Measurements from ENCODE around the gene TMPRSS11D.

Gene TMPRSS11D

DNA sequence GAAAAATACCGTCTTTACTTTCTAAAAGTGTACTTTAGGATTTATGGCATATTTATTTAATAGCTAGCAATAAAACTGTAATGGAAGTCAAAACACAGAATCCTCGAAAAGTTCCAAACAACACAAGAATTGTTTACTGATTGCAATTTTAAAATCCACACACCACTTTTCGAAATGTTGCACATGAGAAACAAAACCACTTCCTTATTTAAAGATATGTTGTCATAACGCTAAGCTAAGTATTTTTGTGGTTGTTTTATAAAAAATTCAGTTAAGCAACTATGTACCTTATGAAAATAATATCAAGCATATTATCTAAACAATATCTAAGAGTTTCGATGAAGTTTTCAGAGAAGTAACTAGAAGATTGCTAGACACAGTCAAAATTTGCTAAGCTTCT lies 344 bp downstream of the TMPRSS11D start:
- no peak overlapping the region for H3K4me3 ChIP-seq (ENCODE audit: low read length)
- no peak overlapping the region for H3K27ac ChIP-seq (ENCODE audit: low read depth, low read length)
- H3K9ac ChIP-seq (ENCODE audit: low read length) = no peak overlapping the region
- no peaks in the 10 kb centered on the region for H3K4me1 ChIP-seq (ENCODE audit: control insufficient read depth, insufficient read depth, low read length)
- no peaks in the 10 kb centered on the region for H3K36me3 ChIP-seq (ENCODE audit: control insufficient read depth, insufficient read depth, low read length)
- no peaks in the 10 kb centered on the region for H3K27me3 ChIP-seq (ENCODE audit: control insufficient read depth, insufficient read depth, low read length)

DNA sequence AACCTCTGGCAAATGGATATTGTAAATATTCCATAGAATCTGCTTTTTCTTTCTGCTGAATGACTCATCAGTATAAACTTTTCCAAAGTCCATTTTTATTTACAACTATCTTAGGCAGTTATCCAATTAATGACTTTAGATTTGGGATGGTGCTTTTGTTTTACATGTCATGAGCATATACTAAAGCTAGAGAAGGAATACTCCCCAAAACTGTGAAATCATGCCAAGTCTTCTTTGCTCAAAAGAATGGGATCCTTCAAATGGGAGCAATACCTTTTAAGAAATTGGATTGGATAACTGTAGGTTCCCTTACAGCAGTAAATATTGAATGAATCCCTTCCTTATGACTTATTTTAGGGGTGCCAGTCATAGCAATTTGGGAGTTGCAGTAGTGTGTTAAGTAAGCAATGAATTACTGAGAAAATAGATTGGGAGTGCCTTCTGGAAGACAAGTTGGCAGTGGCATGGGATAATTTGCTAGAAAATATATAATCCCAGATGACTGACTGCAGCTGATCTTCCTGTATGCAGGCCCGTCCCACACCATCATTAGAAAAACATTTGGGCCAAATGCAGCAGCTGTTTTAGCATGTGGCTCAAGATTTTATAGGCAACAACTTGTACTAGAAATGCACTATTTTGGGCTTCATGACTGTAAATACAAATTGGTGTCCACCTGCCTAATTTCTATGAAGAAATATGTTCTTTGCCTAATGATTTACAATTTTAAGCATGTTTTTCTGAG lies 2.8 kb downstream of the TMPRSS11D start:
- Histone ChIP-seq H3K36me3 (ENCODE audit: control insufficient read depth, insufficient read depth, low read length) (no peaks in the 10 kb centered on the region), H3K4me1 (ENCODE audit: control insufficient read depth, insufficient read depth, low read length) (no peaks in the 10 kb centered on the region), H3K4me3 (ENCODE audit: low read length) (no peak overlapping the region), H3K27me3 (ENCODE audit: control insufficient read depth, insufficient read depth, low read length) (no peaks in the 10 kb centered on the region), H3K9ac (ENCODE audit: low read length) (no peak overlapping the region), H3K27ac (ENCODE audit: low read depth, low read length) (no peak overlapping the region)

DNA sequence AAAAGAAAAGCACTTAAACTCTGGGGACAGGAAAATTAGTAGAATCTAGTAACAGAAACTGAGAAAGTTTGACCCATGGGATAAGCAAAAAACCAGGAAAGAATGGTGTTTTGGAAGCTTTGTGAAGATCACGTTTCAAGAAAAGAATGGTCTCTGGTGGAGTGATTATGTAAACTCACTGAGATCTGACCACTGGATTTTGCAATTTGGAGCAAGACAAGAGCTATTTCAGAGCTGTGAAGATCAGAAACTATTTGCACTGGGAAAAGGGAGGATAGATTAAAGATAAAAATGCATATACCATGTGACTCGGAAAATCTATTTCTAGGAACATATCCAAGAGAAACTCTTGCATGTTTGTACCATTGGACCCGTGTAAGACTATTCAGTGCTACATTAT lies 4.3 kb downstream of the TMPRSS11D start:
- H3K4me1 ChIP-seq (ENCODE audit: control insufficient read depth, insufficient read depth, low read length) = no peaks in the 10 kb centered on the region
- H3K9ac ChIP-seq (ENCODE audit: low read length) = no peak overlapping the region
- no peaks in the 10 kb centered on the region for H3K36me3 ChIP-seq (ENCODE audit: control insufficient read depth, insufficient read depth, low read length)
- H3K4me3 ChIP-seq (ENCODE audit: low read length) = no peak overlapping the region
- no peaks in the 10 kb centered on the region for H3K27me3 ChIP-seq (ENCODE audit: control insufficient read depth, insufficient read depth, low read length)
- no peak overlapping the region for H3K27ac ChIP-seq (ENCODE audit: low read depth, low read length)

DNA sequence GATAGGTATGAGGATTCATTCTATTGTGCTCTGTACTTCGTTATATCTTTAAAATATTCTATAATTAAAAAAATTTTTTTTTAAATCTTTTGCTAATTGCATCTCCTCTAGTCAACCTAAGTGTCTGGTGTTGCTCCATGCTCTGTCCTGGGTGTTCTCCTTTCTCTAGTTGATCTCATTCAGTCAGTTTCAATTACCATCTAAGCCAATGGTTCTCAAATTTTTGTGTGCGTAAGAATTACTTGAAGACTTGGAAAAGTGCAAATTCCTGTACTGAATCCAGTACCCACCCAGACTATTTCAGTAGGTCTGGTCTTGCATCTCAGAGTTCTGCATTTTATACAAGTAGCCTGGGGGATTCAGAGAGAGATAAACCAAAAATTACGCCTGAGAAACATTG lies 6.7 kb downstream of the TMPRSS11D start:
- no peak overlapping the region for H3K9ac ChIP-seq (ENCODE audit: low read length)
- no peak overlapping the region for H3K27ac ChIP-seq (ENCODE audit: low read depth, low read length)
- H3K36me3 ChIP-seq (ENCODE audit: control insufficient read depth, insufficient read depth, low read length) = no peaks in the 10 kb centered on the region
- H3K27me3 ChIP-seq (ENCODE audit: control insufficient read depth, insufficient read depth, low read length) = no peaks in the 10 kb centered on the region
- no peaks in the 10 kb centered on the region for H3K4me1 ChIP-seq (ENCODE audit: control insufficient read depth, insufficient read depth, low read length)
- H3K4me3 ChIP-seq (ENCODE audit: low read length) = no peak overlapping the region

GRCh38 chr4:67874986-67875385 lies 8.8 kb downstream of the TMPRSS11D start:
- H3K4me3 ChIP-seq (ENCODE audit: low read length) = no peak overlapping the region
- no peaks in the 10 kb centered on the region for H3K27me3 ChIP-seq (ENCODE audit: control insufficient read depth, insufficient read depth, low read length)
- H3K27ac ChIP-seq (ENCODE audit: low read depth, low read length) = no peak overlapping the region
- H3K4me1 ChIP-seq (ENCODE audit: control insufficient read depth, insufficient read depth, low read length) = no peaks in the 10 kb centered on the region
- no peak overlapping the region for H3K9ac ChIP-seq (ENCODE audit: low read length)
- no peaks in the 10 kb centered on the region for H3K36me3 ChIP-seq (ENCODE audit: control insufficient read depth, insufficient read depth, low read length)

DNA sequence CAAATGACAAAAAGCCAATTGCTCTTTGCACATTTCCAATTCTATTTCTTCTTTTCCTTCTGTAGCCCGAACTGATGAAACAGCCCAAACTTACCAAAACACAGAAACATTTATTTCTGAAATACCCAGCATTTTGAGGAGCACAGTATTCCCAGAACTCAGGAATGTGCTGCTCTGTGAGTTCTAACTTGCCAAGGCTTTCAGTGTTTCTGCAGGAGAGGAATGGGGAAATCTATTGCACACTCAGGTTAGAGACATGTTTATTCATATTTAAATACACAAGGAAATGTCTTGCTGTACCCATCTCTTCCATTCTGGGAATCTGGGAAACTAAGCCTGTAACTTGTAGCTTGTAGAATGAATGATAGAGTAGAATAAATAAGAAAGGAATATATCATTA lies 10.7 kb downstream of the TMPRSS11D start:
- H3K9ac ChIP-seq (ENCODE audit: low read length) = no peak overlapping the region
- no peaks in the 10 kb centered on the region for H3K36me3 ChIP-seq (ENCODE audit: control insufficient read depth, insufficient read depth, low read length)
- no peak overlapping the region for H3K27ac ChIP-seq (ENCODE audit: low read depth, low read length)
- no peaks in the 10 kb centered on the region for H3K27me3 ChIP-seq (ENCODE audit: control insufficient read depth, insufficient read depth, low read length)
- H3K4me1 ChIP-seq (ENCODE audit: control insufficient read depth, insufficient read depth, low read length) = no peaks in the 10 kb centered on the region
- H3K4me3 ChIP-seq (ENCODE audit: low read length) = no peak overlapping the region

DNA sequence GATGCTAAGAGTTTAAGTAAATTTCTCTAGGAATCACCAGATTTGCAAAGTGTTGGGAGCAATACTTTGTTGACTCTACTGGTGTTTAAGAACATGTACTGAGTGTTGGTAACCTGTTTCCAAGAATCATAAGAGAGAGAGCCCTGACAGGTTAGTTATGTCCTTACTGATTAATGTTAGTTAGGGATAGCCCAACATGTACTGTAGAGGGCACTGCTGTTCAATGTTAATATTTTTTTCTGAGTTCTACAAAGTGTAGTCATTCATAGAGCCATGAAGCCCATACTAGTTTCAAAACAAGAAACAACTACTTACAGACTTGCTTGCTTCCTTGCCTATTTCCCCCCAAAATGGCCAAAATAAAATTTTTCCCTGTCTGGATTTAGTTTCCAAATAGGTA lies 11.9 kb downstream of the TMPRSS11D start:
- H3K36me3 ChIP-seq (ENCODE audit: control insufficient read depth, insufficient read depth, low read length) = no peaks in the 10 kb centered on the region
- H3K27ac ChIP-seq (ENCODE audit: low read depth, low read length) = no peak overlapping the region
- no peak overlapping the region for H3K9ac ChIP-seq (ENCODE audit: low read length)
- H3K4me3 ChIP-seq (ENCODE audit: low read length) = no peak overlapping the region
- no peaks in the 10 kb centered on the region for H3K4me1 ChIP-seq (ENCODE audit: control insufficient read depth, insufficient read depth, low read length)
- H3K27me3 ChIP-seq (ENCODE audit: control insufficient read depth, insufficient read depth, low read length) = no peaks in the 10 kb centered on the region

DNA sequence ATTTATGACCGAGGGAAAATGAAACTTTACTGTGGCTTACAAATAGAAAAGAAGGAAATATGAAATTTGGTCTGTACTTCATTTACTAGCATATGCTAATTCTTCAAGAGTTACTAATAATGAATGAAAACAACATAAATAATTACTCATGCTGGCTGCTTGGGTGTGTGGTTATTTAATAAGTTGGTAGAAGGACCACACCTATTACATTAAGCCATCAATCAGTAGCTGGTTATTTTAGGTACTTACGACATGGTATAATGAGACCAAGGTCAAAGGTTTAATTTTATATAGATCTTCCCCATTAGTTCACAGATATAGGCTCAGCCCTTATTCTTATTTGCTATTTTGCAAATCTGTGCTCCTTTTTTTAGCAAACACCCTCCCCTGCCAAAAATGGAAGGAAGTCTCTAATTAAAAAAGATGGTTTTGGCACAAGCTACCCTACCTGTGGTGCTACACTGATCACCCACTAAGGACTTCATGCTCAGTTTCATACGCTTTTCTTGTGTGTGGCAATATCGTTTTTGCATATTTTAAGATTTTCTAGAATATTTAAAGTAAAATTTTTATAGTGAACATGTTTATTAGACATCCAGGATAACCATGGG lies 14.1 kb downstream of the TMPRSS11D start:
- no peak overlapping the region for H3K27ac ChIP-seq (ENCODE audit: low read depth, low read length)
- no peaks in the 10 kb centered on the region for H3K27me3 ChIP-seq (ENCODE audit: control insufficient read depth, insufficient read depth, low read length)
- H3K4me1 ChIP-seq (ENCODE audit: control insufficient read depth, insufficient read depth, low read length) = no peaks in the 10 kb centered on the region
- H3K36me3 ChIP-seq (ENCODE audit: control insufficient read depth, insufficient read depth, low read length) = no peaks in the 10 kb centered on the region
- H3K4me3 ChIP-seq (ENCODE audit: low read length) = no peak overlapping the region
- H3K9ac ChIP-seq (ENCODE audit: low read length) = no peak overlapping the region

- H3K4me1 ChIP-seq (ENCODE audit: control insufficient read depth, insufficient read depth, low read length) = no peaks in the 10 kb centered on the region
- H3K9ac ChIP-seq (ENCODE audit: low read length) = no peak overlapping the region
- no peak overlapping the region for H3K27ac ChIP-seq (ENCODE audit: low read depth, low read length)
- no peaks in the 10 kb centered on the region for H3K27me3 ChIP-seq (ENCODE audit: control insufficient read depth, insufficient read depth, low read length)
- no peaks in the 10 kb centered on the region for H3K36me3 ChIP-seq (ENCODE audit: control insufficient read depth, insufficient read depth, low read length)
- no peak overlapping the region for H3K4me3 ChIP-seq (ENCODE audit: low read length)
Measured at GRCh38 chr4:67861513-67861912, 22.3 kb downstream of the TMPRSS11D start.

GRCh38 chr4:67853336-67853735 lies 30.5 kb downstream of the TMPRSS11D start:
- Histone ChIP-seq H3K27me3 (ENCODE audit: control insufficient read depth, insufficient read depth, low read length) (no peaks in the 10 kb centered on the region), H3K9ac (ENCODE audit: low read length) (no peak overlapping the region), H3K27ac (ENCODE audit: low read depth, low read length) (no peak overlapping the region), H3K36me3 (ENCODE audit: control insufficient read depth, insufficient read depth, low read length) (no peaks in the 10 kb centered on the region), H3K4me3 (ENCODE audit: low read length) (no peak overlapping the region), H3K4me1 (ENCODE audit: control insufficient read depth, insufficient read depth, low read length) (no peaks in the 10 kb centered on the region)

DNA sequence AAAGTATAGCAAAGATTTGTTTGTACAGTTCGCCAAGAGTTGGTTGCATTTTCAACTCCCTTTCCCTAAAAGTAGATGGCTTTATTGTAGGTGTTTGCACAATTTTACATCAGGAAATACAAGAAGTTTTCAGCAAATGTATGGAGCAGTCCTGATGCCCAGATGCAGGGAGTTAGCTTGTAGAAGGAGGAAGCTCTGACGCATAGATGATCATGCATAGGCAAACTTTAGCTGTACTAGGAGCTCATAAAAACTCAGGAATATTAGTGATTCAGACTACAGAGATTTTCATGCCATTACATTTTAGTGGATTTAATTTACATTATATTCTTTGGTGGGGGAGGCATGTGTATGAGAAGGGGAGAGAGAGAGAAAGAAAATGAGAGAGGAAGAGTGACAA lies 62.9 kb downstream of the TMPRSS11D start:
- H3K9ac ChIP-seq (ENCODE audit: low read length) = no peak overlapping the region
- no peaks in the 10 kb centered on the region for H3K36me3 ChIP-seq (ENCODE audit: control insufficient read depth, insufficient read depth, low read length)
- H3K4me3 ChIP-seq (ENCODE audit: low read length) = no peak overlapping the region
- no peaks in the 10 kb centered on the region for H3K4me1 ChIP-seq (ENCODE audit: control insufficient read depth, insufficient read depth, low read length)
- H3K27ac ChIP-seq (ENCODE audit: low read depth, low read length) = no peak overlapping the region
- H3K27me3 ChIP-seq (ENCODE audit: control insufficient read depth, insufficient read depth, low read length) = no peaks in the 10 kb centered on the region

GRCh38 chr4:67810011-67810410 lies 73.8 kb downstream of the TMPRSS11D start:
- Histone ChIP-seq H3K27me3 (ENCODE audit: control insufficient read depth, insufficient read depth, low read length) (no peaks in the 10 kb centered on the region), H3K4me1 (ENCODE audit: control insufficient read depth, insufficient read depth, low read length) (no peaks in the 10 kb centered on the region), H3K9ac (ENCODE audit: low read length) (no peak overlapping the region), H3K4me3 (ENCODE audit: low read length) (no peak overlapping the region), H3K36me3 (ENCODE audit: control insufficient read depth, insufficient read depth, low read length) (no peaks in the 10 kb centered on the region), H3K27ac (ENCODE audit: low read depth, low read length) (no peak overlapping the region)

DNA sequence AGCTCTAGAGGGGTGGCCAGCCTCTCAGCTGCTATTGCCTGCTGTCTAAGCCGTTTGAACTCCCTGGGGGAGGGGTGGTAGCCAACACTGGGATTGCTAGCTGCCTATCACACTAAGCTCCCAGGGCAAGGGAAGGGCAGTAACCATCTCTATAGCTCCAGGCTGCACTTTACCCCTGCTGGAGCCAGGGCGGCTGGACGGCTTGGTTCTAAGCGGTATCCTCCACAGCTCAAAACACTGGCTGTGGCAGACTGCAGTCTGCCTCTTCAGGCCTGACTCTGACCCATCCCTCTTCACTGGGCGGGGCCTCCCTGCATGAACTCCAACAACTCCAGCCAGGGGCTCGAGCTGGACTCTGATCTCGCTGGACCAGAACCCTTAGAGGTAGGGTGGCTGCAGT lies 74.3 kb downstream of the TMPRSS11D start:
- Histone ChIP-seq H3K27ac (ENCODE audit: low read depth, low read length) (no peak overlapping the region), H3K4me3 (ENCODE audit: low read length) (no peak overlapping the region), H3K4me1 (ENCODE audit: control insufficient read depth, insufficient read depth, low read length) (no peaks in the 10 kb centered on the region), H3K36me3 (ENCODE audit: control insufficient read depth, insufficient read depth, low read length) (no peaks in the 10 kb centered on the region), H3K9ac (ENCODE audit: low read length) (no peak overlapping the region), H3K27me3 (ENCODE audit: control insufficient read depth, insufficient read depth, low read length) (no peaks in the 10 kb centered on the region)
